Measurements from ENCODE around the gene IL12RB2.

DNA sequence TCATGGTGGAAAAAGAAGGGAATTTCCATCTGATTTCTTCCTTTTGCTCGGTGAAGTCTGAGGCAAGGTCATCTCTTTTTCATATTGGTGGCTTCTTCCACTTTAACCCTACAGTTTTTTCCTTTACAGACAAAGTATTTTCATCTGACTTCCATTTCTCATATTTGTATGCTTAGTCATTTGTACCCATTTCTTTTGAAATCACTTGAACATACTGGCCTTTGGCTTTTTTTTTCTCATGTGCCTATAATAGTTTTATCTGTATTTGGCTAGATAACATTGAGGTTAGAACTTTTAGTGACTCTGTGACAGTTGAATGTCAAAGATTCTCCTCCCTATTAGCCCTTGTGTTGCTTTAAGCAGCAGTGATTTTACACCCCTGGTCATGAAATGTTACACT is 27.7 kb downstream of the IL12RB2 start:
- TF ChIP-seq, protein P1, sequence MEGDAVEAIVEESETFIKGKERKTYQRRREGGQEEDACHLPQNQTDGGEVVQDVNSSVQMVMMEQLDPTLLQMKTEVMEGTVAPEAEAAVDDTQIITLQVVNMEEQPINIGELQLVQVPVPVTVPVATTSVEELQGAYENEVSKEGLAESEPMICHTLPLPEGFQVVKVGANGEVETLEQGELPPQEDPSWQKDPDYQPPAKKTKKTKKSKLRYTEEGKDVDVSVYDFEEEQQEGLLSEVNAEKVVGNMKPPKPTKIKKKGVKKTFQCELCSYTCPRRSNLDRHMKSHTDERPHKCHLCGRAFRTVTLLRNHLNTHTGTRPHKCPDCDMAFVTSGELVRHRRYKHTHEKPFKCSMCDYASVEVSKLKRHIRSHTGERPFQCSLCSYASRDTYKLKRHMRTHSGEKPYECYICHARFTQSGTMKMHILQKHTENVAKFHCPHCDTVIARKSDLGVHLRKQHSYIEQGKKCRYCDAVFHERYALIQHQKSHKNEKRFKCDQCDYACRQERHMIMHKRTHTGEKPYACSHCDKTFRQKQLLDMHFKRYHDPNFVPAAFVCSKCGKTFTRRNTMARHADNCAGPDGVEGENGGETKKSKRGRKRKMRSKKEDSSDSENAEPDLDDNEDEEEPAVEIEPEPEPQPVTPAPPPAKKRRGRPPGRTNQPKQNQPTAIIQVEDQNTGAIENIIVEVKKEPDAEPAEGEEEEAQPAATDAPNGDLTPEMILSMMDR (IDR thresholded peaks at IDR 0.05; ENCODE audit: low read depth, low read length), result no peak
- TF ChIP-seq POLR2A (IDR thresholded peaks at IDR 0.05; ENCODE audit: extremely low read depth, insufficient read length), result no peak
- TF ChIP-seq MYC (IDR thresholded peaks at IDR 0.05; ENCODE audit: low read depth, low read length), result no peak
- TF ChIP-seq, protein P2, sequence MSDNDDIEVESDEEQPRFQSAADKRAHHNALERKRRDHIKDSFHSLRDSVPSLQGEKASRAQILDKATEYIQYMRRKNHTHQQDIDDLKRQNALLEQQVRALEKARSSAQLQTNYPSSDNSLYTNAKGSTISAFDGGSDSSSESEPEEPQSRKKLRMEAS (IDR thresholded peaks at IDR 0.05; ENCODE audit: low read depth, low read length), result no peak

Data from NB4 (cell line).